Measurements from ENCODE around the gene RRP1B. TPM values are rescaled to one million over a fixed set of nuclear protein-coding genes. Genes with fewer than 3 reads are reported as not detected.

The RRP1B gene
- polyA plus RNA-seq, 3 donors, result 3.3 to 6.1 (median 4.5) TPM

- H3K9me3 ChIP-seq (replicated peaks in 1 of 2; ENCODE audit: control insufficient read depth in 1 of 2, insufficient read depth in 1 of 2, low read length in 2 of 2), result no peaks in the 10 kb centered on the region
- no peaks in the 10 kb centered on the region for H3K36me3 ChIP-seq (replicated peaks in 1 of 2; ENCODE audit: control insufficient read depth in 1 of 2, insufficient read depth in 2 of 2, low read length in 2 of 2)
- H2AFZ ChIP-seq (ENCODE audit: insufficient read depth, low read depth, low read length, poor library complexity, severe bottlenecking), result peak overlapping the region; percentile 45
- no peaks in the 10 kb centered on the region for H3K79me2 ChIP-seq (ENCODE audit: insufficient read depth, low read length)
- intact Hi-C loops (cut with micrococcal nuclease), result no loop called here
- DNase-seq, result no peak
- Mint-ChIP-seq H3K4me1 (peaks cover 16% of the 10 kb centered on the region), H3K27me3 (ENCODE audit: low read depth in 3 of 3) (peaks cover 0 to 1% (median 0%) of the 10 kb centered on the region in 3 donors), H3K9me3 (peaks cover 0 to 2% (median 0%) of the 10 kb centered on the region in 7 donors), H3K36me3 (no peaks in the 10 kb centered on the region), H3K4me3 (peak overlapping the region in 1 of 2 donors; percentile 15), H3K27ac (peak overlapping the region in 2 of 7 donors; percentile 32 to 66)
- H3K27me3 ChIP-seq (ENCODE audit: control insufficient read depth in 2 of 2, insufficient read depth in 2 of 2, low read length in 2 of 2), result no peaks in the 10 kb centered on the region
- H3K9ac ChIP-seq (ENCODE audit: insufficient read depth, low read length, poor library complexity, severe bottlenecking), result no peak overlapping the region
- no peak overlapping the region for H3K27ac ChIP-seq (ENCODE audit: low read depth in 1 of 2, low read length in 2 of 2)
- no peak overlapping the region for H3K4me2 ChIP-seq (replicated peaks; ENCODE audit: extremely low read depth, low read length, poor library complexity, severe bottlenecking)
- TF ChIP-seq CTCF (IDR thresholded peaks at IDR 0.05), result no peak
- H3K4me1 ChIP-seq (ENCODE audit: control insufficient read depth in 1 of 2, insufficient read depth in 2 of 2, low read length in 2 of 2), result peaks cover 10% of the 10 kb centered on the region in 2 donors
- no CpG with 5 or more reads among the region's 3 CpGs for WGBS (ENCODE audit: insufficient coverage)
- H4K20me1 ChIP-seq (ENCODE audit: insufficient read depth, low read length), result no peaks in the 10 kb centered on the region
- no peak overlapping the region for H3K4me3 ChIP-seq (replicated peaks in 1 of 3; ENCODE audit: low read depth in 2 of 3, low read length in 3 of 3)
Measured at GRCh38 chr21:43637530-43638158, 21.7 kb upstream of the RRP1B start.

GRCh38 chr21:43639470-43640353 is 19.6 kb upstream of the RRP1B start:
- 100% methylated on average over 3 of the region's 7 CpGs for WGBS (ENCODE audit: insufficient coverage)
- Mint-ChIP-seq H3K9me3 (peaks cover 0 to 2% (median 0%) of the 10 kb centered on the region in 7 donors), H3K36me3 (no peaks in the 10 kb centered on the region), H3K4me3 (no peak overlapping the region), H3K27ac (peak overlapping the region in 2 of 7 donors; percentile 26 to 54), H3K27me3 (ENCODE audit: low read depth in 3 of 3) (no peaks in the 10 kb centered on the region), H3K4me1 (peaks cover 19% of the 10 kb centered on the region)
- intact Hi-C loops (cut with micrococcal nuclease), result loop anchor here in 1 of 2 donors (10.0 kb wide), 2 partner anchors 285 to 715 kb away; partner anchors contain the start of gene ERVH48-1
- Histone ChIP-seq H2AFZ (ENCODE audit: insufficient read depth, low read depth, low read length, poor library complexity, severe bottlenecking) (no peak overlapping the region), H3K27ac (ENCODE audit: low read depth in 1 of 2, low read length in 2 of 2) (no peak overlapping the region), H3K4me2 (replicated peaks; ENCODE audit: extremely low read depth, low read length, poor library complexity, severe bottlenecking) (no peak overlapping the region), H3K9ac (ENCODE audit: insufficient read depth, low read length, poor library complexity, severe bottlenecking) (no peak overlapping the region), H4K20me1 (ENCODE audit: insufficient read depth, low read length) (no peaks in the 10 kb centered on the region), H3K4me1 (ENCODE audit: control insufficient read depth in 1 of 2, insufficient read depth in 2 of 2, low read length in 2 of 2) (peaks cover 10% of the 10 kb centered on the region in 2 donors), H3K9me3 (replicated peaks in 1 of 2; ENCODE audit: control insufficient read depth in 1 of 2, insufficient read depth in 1 of 2, low read length in 2 of 2) (no peaks in the 10 kb centered on the region), H3K79me2 (ENCODE audit: insufficient read depth, low read length) (no peaks in the 10 kb centered on the region), H3K27me3 (ENCODE audit: control insufficient read depth in 2 of 2, insufficient read depth in 2 of 2, low read length in 2 of 2) (no peaks in the 10 kb centered on the region), H3K4me3 (replicated peaks in 1 of 3; ENCODE audit: low read depth in 2 of 3, low read length in 3 of 3) (no peak overlapping the region), H3K36me3 (replicated peaks in 1 of 2; ENCODE audit: control insufficient read depth in 1 of 2, insufficient read depth in 2 of 2, low read length in 2 of 2) (no peaks in the 10 kb centered on the region)
- peak in 2 of 3 donors; percentile 34 to 36 for DNase-seq
- TF ChIP-seq CTCF (IDR thresholded peaks at IDR 0.05), result no peak

Measured in CD14-positive monocyte (primary cell).